GM18511 (cell line): Measurements from ENCODE around the gene SECTM1.

Source experiments
- ATAC-seq: cut with Tn5 transposase; IDR thresholded peaks from one replicate; pipeline ENCODE4 v1.9.1; 2021; ENCODE audit warnings: mild to moderate bottlenecking, moderate library complexity; ENCODE audit not compliant: unreplicated experiment

The SECTM1 gene

GRCh38 chr17:82300707-82301270 lies 32.8 kb downstream of the SECTM1 start:
- no peak for ATAC-seq

GRCh38 chr17:82300228-82300627 lies 33.3 kb downstream of the SECTM1 start:
- no peak for ATAC-seq

GRCh38 chr17:82299452-82299851 lies 34.1 kb downstream of the SECTM1 start:
- ATAC-seq, result no peak

- ATAC-seq, result peak; percentile 8
Observed at GRCh38 chr17:82298538-82299421, 34.8 kb downstream of the SECTM1 start.

DNA sequence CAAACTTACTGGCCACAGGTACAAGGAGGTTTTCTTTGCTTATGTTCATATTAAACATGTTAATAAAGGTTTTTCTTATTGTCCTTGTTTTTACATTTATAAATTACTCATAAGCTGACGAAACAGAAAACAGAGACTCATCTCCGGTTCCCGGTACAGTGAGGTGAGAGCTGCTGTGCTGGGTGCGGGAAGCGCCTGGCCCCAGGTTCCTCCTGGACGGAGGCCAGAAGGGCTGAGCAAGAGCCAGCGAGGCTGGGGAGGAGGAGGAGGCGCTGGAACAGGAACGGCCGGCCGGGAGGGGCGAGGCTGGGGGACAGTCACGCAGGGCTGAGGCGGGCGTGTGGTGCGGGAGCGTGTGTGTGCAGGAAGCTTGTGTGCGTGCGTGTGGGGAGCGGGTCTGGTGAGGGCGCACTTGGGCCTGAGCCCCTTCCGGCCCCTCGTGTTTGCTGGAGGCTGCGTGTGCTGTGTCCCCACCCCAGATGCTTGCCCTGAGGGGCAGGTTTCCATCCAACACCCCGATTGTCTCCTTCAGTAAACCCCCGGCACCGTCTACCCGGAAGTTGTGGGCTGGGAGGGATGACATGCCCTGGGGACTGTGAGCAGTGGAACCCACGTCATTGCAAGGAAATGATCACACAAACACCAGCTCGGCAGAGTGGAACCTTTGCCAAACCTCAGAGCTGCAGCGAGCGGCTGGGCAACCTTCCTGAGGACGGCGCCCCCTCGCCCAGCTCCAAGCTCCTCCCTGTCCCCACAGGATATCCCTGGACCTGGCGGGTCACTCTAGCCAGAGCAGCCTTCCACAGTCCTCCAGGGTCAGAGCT lies 35.6 kb downstream of the SECTM1 start:
- peak; percentile 58 for ATAC-seq

- no peak for ATAC-seq
Observed at GRCh38 chr17:82297280-82297713, 36.3 kb downstream of the SECTM1 start.

- ATAC-seq, result no peak
Observed at GRCh38 chr17:82296511-82297279, 36.9 kb downstream of the SECTM1 start.

DNA sequence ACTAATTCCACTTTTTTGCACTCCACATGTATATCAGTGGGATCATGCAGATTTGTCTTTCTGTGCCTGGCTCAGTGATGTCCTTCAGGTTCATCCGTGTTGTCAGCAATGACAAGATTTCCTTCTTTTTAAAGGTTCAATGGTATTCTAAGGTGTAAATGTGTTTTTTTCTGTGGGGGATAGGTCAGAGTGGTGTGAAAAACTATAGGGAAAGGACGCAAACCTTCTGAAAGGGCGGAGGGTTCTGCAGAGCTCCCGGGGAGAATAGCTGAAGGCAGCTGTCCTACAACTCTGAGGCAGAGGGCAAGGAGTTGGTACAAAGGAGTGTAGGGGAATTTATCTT lies 38.1 kb downstream of the SECTM1 start:
- no peak for ATAC-seq

DNA sequence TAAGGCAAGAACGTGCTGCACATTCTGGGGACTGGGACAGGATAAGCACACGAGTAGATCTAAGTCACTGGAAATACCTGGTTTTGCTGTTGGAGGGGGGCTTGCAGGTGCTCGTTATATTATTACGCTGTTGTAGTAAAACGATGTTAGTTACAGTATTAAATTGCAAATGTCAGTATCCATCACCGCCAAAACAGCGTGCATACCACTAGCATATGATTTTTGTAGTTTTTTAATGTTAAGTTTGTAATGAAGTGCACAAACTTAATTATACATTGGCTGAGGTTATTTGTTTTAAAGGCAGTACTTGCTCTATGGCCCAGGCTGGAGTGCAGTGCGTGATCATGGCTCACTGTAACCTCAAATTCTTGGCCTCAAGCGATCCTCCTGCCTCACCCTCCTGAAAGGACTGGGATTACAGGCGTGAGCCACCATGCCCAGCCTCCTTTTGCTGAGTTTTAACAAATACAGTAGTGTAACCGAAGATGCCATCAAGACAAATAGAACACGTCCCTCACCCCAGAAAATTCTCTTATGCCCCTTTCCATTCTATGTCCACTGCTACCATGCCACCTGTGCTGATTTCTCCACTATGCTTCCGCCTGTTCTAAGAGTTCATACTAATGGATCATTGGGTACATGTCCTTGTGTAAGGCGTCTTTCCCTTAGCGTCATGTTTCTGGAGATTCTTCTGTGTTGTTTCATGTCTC lies 39.3 kb downstream of the SECTM1 start:
- ATAC-seq, result no peak

GRCh38 chr17:82292251-82293154 lies 41.1 kb downstream of the SECTM1 start:
- peak; percentile 96 for ATAC-seq

DNA sequence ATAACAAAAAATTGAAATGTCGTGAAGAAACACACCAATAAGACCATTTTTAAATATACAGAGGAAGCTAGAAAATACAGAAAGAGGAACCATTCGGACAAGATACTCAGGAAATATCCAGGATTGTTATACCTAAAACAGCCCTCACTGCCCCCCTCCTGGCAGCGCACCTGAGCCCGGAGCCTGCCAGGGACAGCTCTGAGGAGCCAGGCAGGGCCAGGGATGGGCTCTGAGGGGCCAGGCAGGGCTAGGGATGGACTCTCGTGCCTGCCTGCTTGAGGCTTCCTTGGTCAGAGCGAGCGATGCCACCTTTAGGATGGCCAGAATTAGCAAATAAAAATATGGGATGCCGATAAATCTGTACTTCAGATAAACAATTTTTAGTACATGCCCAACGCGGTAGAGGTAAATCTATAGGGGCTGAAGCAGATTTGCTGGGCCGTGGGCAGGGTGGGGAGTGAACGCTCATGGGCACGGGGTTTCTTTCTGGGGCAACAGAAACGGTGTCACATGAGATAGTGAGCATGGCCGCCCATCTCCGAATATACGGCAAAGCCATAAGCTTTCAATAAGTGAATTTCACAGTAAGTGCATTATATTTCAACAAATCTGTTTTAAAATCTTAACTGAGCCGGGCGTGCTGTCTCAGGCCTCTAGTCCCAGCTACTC lies 41.9 kb downstream of the SECTM1 start:
- ATAC-seq, result no peak

GRCh38 chr17:82287868-82288801 lies 45.4 kb downstream of the SECTM1 start:
- no peak for ATAC-seq

DNA sequence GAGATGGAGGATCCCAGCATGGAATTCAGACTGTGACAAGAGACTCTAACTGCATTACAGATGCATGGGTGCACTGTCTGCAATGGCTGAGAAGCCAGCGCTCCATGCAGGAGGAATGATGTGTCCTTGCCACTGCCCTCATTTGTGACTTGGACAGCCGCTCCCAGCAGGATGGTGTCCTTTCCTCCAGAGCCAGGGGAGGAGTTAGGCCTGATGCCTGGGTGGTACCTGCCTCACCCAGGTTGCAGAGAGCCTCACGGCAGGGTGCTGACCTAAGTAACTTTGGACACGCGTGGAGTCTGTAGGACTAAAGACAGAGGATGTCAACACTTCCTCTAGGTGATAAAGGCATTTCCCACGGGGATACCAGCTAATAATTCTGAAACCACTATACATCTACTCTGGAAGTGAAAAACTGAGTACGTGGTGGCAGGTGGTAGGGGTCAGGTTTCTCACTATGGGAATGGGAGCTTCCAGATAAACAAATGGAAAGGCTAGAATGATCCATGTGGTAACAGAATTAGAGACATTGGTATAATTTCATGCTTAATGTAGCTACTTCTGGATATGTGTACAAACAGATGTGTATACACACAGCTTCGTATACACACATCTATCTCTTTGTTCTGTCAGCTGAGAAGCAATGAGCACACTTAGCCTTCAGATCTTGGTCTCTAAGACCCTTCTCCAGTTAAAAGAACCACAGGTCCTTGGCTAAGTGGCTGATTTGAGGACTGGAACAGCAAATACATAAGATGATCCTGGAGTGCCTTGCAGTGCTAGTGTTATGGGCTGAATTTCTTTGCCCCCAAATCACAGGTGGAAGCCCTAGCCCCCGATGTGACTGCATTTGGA lies 46.3 kb downstream of the SECTM1 start:
- no peak for ATAC-seq

DNA sequence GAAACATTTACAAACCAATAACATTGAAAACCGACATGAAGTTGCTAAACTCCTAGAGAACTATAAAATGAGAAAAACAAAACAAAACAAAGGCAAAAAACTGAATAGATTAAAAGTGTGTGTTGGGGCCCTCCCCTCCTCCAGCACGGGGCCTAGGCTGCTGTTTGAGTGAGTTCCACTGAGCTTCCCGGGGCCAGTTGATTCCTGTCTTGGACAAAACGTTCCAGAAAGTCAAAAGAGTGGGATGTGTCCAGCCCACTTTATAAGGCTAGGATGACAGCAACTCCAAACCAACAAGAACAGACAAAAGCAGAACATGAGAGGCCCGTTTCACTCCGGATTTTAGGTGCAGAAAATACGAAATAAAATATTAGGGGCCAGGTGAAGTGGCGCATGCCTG lies 48.4 kb downstream of the SECTM1 start:
- ATAC-seq, result no peak

DNA sequence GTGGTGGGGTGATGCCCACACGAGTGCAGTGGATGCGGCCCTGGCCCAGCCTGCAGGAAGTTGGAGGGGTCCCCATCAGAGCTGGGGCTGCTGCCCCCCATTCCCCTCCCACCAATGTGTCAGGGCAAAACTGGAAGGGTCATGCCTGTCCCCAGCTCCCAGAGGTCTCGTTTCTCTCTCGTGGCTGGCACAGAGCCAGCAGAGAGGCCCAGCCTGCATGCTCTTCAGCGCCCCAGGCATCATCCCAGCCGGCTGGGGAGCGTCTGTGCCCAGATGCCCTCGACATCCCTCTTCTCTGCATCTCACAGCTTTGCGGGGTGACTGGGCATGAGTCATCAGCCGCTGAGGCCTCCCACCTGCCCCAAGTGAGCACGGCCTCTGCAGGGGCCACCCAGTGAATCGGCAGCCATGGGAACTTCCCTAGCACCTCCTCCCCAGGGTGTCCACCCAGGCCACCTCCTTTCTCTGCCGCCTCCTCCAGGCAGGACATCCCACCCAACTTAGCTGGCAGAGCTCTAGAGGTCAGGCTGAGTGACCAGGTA lies 50.3 kb downstream of the SECTM1 start:
- no peak for ATAC-seq
